NCI-H1930 (cell line): Measurements from ENCODE around the gene MGAT4A.

Experiments used
- DNase-seq, 2 experiments: peaks; one replicate each; lab custom pipeline; 2025; lab: John Stamatoyannopoulos, UW

The MGAT4A gene

GRCh38 chr2:98572211-98572610, 158.7 kb downstream of the MGAT4A start:
- DNase-seq, result no peak

DNA sequence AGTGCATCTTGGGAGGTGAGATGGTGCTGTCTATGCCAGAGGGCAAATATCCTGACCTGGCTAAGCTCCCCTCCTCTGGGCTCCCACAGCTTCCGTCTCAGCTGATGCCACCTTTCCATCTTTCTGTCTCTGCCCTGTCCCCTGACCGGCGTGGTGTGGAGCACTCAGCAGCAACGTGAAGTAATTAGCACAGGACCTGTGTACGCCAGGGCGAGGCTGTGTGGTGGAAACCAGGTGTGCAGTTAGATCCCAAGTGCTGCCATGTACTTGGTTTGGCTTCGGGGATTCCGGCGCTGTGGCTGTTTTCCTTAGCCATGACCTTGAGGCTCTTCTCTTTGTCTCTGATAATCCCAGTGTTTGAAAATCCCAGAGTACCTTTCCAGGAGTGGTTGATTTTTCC, 159.1 kb downstream of the MGAT4A start:
- no peak for DNase-seq

DNA sequence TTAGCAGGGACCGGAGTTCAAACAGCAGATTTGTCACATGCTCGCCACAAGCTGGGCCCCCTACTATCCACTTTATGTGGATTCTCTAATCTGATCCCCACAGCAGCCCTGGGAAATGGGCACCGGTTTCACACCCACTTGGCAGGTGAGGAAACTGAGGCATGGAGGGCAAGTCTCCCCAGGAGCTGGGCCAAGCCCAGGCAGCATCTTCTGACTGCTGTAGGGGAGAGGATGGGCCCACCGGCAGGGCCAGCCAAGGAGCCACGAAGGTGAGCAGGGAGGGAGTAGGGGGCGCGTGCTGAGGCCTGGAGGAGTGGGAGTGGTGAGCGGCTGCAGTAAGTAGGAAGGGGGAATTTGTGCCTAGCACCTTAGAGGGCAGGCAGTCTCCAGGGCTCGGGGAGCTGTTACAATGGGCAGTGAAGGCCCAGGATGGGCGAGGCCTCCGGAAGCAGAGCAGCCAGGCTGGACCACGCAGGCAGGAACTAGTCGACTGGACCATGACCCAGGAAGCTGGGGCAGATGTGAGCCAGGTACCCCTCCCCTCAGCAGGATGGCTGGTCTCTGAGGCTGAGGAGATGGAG, 159.7 kb downstream of the MGAT4A start:
- no peak for DNase-seq

DNA sequence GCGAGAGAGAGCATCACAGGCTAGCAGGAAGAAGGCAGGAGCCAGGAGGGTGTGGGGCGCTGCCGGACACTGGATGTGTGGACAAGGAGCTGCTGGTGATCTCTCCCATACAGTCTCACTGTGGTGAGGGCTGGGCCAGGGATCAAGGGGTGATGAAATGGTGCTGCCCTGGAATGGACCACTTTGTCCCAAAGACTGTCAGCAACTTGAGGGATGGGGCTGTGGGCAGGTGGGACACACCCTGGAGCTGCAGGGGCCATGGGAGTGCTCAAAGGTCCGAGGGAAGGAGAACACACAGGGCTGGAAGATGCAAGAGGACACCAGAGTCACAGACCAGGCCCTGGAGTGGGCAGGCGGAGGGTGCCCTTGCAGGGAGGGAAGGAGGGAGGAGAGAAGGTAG, 160.6 kb downstream of the MGAT4A start:
- no peak for DNase-seq

DNA sequence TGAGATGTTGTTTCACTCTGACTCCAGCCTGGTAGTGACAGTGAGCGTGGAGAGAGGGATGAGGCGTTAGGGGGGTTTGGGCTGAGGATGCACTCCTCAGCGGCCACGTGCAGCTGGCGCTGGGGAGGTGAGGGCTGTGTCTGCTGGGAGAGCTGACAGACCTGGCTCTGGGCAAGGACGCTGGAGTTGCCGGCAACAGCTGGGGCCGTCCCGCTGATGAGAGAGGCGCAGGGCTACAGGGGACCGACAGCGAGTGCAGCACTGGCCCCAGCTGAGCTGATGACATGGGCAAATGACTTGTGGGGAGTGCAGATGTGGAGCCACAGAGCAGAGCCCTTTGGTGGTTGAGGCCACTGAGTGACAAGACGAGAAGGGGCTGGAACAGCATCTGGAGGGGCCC, 161.0 kb downstream of the MGAT4A start:
- no peak for DNase-seq

- peak; percentile 8 to 58 for DNase-seq
Observed at GRCh38 chr2:98569197-98569793, 161.6 kb downstream of the MGAT4A start.
